ENCODE measurements around the gene VWA5B1. TPM values are rescaled to one million over a fixed set of nuclear protein-coding genes. Genes with fewer than 3 reads are reported as not detected.

VWA5B1 gene
- polyA plus RNA-seq, 3 donors from 2014 or later = not detected

GRCh38 chr1:20365421-20366055 lies 74.9 kb downstream of the VWA5B1 start:
- Mint-ChIP-seq H3K36me3 (peaks cover 0 to 5% (median 0%) of the 10 kb centered on the region in 3 donors), H3K9me3 (peaks cover 0 to 2% (median 0%) of the 10 kb centered on the region in 6 donors), H3K4me3 (no peak overlapping the region), H3K27me3 (ENCODE audit: low read depth in 3 of 3) (peaks cover 13 to 17% (median 14%) of the 10 kb centered on the region in 3 donors), H3K4me1 (no peaks in the 10 kb centered on the region), H3K27ac (no peak overlapping the region)
- no peak for DNase-seq

GRCh38 chr1:20366056-20366462 lies 75.4 kb downstream of the VWA5B1 start:
- Mint-ChIP-seq H3K4me3 (no peak overlapping the region), H3K4me1 (no peaks in the 10 kb centered on the region), H3K36me3 (peaks cover 0 to 5% (median 0%) of the 10 kb centered on the region in 3 donors), H3K27me3 (ENCODE audit: low read depth in 3 of 3) (peaks cover 13 to 17% (median 14%) of the 10 kb centered on the region in 3 donors), H3K9me3 (peaks cover 0 to 2% (median 0%) of the 10 kb centered on the region in 6 donors), H3K27ac (no peak overlapping the region)
- no peak for DNase-seq

- no peak overlapping the region for H3K4me3 Mint-ChIP-seq
- H3K36me3 Mint-ChIP-seq = peaks cover 0 to 5% (median 0%) of the 10 kb centered on the region in 3 donors
- no peaks in the 10 kb centered on the region for H3K4me1 Mint-ChIP-seq
- H3K9me3 Mint-ChIP-seq = peaks cover 0 to 2% (median 0%) of the 10 kb centered on the region in 6 donors
- no peak overlapping the region for H3K27ac Mint-ChIP-seq
- H3K27me3 Mint-ChIP-seq (ENCODE audit: low read depth in 3 of 3) = peaks cover 13 to 17% (median 14%) of the 10 kb centered on the region in 3 donors
- DNase-seq = no peak
Measured at GRCh38 chr1:20366463-20367115, 75.9 kb downstream of the VWA5B1 start.

- Mint-ChIP-seq H3K27ac (no peak overlapping the region), H3K4me1 (no peaks in the 10 kb centered on the region), H3K4me3 (peak overlapping the region in 1 of 5 donors; percentile 47), H3K36me3 (peaks cover 0 to 5% (median 0%) of the 10 kb centered on the region in 3 donors), H3K27me3 (ENCODE audit: low read depth in 3 of 3) (peaks cover 12 to 17% (median 14%) of the 10 kb centered on the region in 3 donors), H3K9me3 (peaks cover 0 to 2% (median 0%) of the 10 kb centered on the region in 6 donors)
- no peak for DNase-seq
Measured at GRCh38 chr1:20367116-20367585, 76.5 kb downstream of the VWA5B1 start.

- peaks cover 0 to 5% (median 0%) of the 10 kb centered on the region in 3 donors for H3K36me3 Mint-ChIP-seq
Measured at GRCh38 chr1:20367626-20368025, 77.0 kb downstream of the VWA5B1 start.

GRCh38 chr1:20368866-20369470 lies 78.3 kb downstream of the VWA5B1 start:
- H3K4me3 Mint-ChIP-seq = no peak overlapping the region
- H3K4me1 Mint-ChIP-seq = no peaks in the 10 kb centered on the region
- H3K27ac Mint-ChIP-seq = no peak overlapping the region
- H3K36me3 Mint-ChIP-seq = peaks cover 0 to 5% (median 0%) of the 10 kb centered on the region in 3 donors
- no peaks in the 10 kb centered on the region for H3K9me3 Mint-ChIP-seq
- DNase-seq = no peak
- H3K27me3 Mint-ChIP-seq (ENCODE audit: low read depth in 3 of 3) = peaks cover 14 to 18% (median 15%) of the 10 kb centered on the region in 3 donors

More at GRCh38 chr1:20367626-20368025, 77.0 kb downstream of the VWA5B1 start:
- peaks cover 0 to 2% (median 0%) of the 10 kb centered on the region in 6 donors for H3K9me3 Mint-ChIP-seq
- no peak for DNase-seq
- no peak overlapping the region for H3K27ac Mint-ChIP-seq
- H3K4me3 Mint-ChIP-seq = no peak overlapping the region
- no peaks in the 10 kb centered on the region for H3K4me1 Mint-ChIP-seq
- H3K27me3 Mint-ChIP-seq (ENCODE audit: low read depth in 3 of 3) = peaks cover 11 to 15% (median 14%) of the 10 kb centered on the region in 3 donors

- no peaks in the 10 kb centered on the region for H3K9me3 Mint-ChIP-seq
- DNase-seq = no peak
- no peak overlapping the region for H3K27ac Mint-ChIP-seq
- H3K27me3 Mint-ChIP-seq (ENCODE audit: low read depth in 3 of 3) = peaks cover 9 to 15% (median 14%) of the 10 kb centered on the region in 3 donors
- no peaks in the 10 kb centered on the region for H3K4me1 Mint-ChIP-seq
- H3K4me3 Mint-ChIP-seq = no peak overlapping the region
- H3K36me3 Mint-ChIP-seq = peaks cover 0 to 5% (median 0%) of the 10 kb centered on the region in 3 donors
Measured at GRCh38 chr1:20370698-20371097, 80.0 kb downstream of the VWA5B1 start.

- Mint-ChIP-seq H3K9me3 (no peaks in the 10 kb centered on the region), H3K36me3 (peaks cover 0 to 5% (median 0%) of the 10 kb centered on the region in 3 donors), H3K4me1 (no peaks in the 10 kb centered on the region), H3K4me3 (no peak overlapping the region), H3K27me3 (ENCODE audit: low read depth in 3 of 3) (peaks cover 9 to 15% (median 14%) of the 10 kb centered on the region in 3 donors), H3K27ac (no peak overlapping the region)
- no peak for DNase-seq
Measured at GRCh38 chr1:20371411-20371810, 80.7 kb downstream of the VWA5B1 start.

GRCh38 chr1:20371883-20372282 lies 81.2 kb downstream of the VWA5B1 start:
- H3K4me3 Mint-ChIP-seq = no peak overlapping the region
- H3K9me3 Mint-ChIP-seq = no peaks in the 10 kb centered on the region
- peaks cover 9 to 15% (median 14%) of the 10 kb centered on the region in 3 donors for H3K27me3 Mint-ChIP-seq (ENCODE audit: low read depth in 3 of 3)
- peaks cover 0 to 5% (median 0%) of the 10 kb centered on the region in 3 donors for H3K36me3 Mint-ChIP-seq
- H3K4me1 Mint-ChIP-seq = no peaks in the 10 kb centered on the region
- no peak overlapping the region for H3K27ac Mint-ChIP-seq
- no peak for DNase-seq

- no peak overlapping the region for H3K4me3 Mint-ChIP-seq
- peaks cover 5 to 14% (median 12%) of the 10 kb centered on the region in 3 donors for H3K27me3 Mint-ChIP-seq (ENCODE audit: low read depth in 3 of 3)
- no peak overlapping the region for H3K27ac Mint-ChIP-seq
- peaks cover 0 to 5% (median 0%) of the 10 kb centered on the region in 3 donors for H3K36me3 Mint-ChIP-seq
- no peaks in the 10 kb centered on the region for H3K9me3 Mint-ChIP-seq
- no peak for DNase-seq
- no peaks in the 10 kb centered on the region for H3K4me1 Mint-ChIP-seq
Measured at GRCh38 chr1:20372676-20373075, 82.0 kb downstream of the VWA5B1 start.

- Mint-ChIP-seq H3K36me3 (peaks cover 0 to 4% (median 0%) of the 10 kb centered on the region in 3 donors), H3K27me3 (ENCODE audit: low read depth in 3 of 3) (peaks cover 2 to 12% (median 11%) of the 10 kb centered on the region in 3 donors), H3K4me1 (no peaks in the 10 kb centered on the region), H3K4me3 (no peak overlapping the region), H3K9me3 (no peaks in the 10 kb centered on the region), H3K27ac (no peak overlapping the region)
- DNase-seq = no peak
Measured at GRCh38 chr1:20373286-20373685, 82.6 kb downstream of the VWA5B1 start.

- no peak overlapping the region for H3K27ac Mint-ChIP-seq
- peaks cover 0 to 7% (median 6%) of the 10 kb centered on the region in 3 donors for H3K27me3 Mint-ChIP-seq (ENCODE audit: low read depth in 3 of 3)
Measured at GRCh38 chr1:20373764-20374163, 83.1 kb downstream of the VWA5B1 start.

GRCh38 chr1:20375563-20375962 lies 84.9 kb downstream of the VWA5B1 start:
- Mint-ChIP-seq H3K27me3 (ENCODE audit: low read depth in 3 of 3) (peaks cover 0 to 7% (median 6%) of the 10 kb centered on the region in 3 donors), H3K27ac (no peak overlapping the region), H3K9me3 (no peaks in the 10 kb centered on the region), H3K4me3 (no peak overlapping the region), H3K36me3 (no peaks in the 10 kb centered on the region), H3K4me1 (no peaks in the 10 kb centered on the region)
- no peak for DNase-seq

More at GRCh38 chr1:20373764-20374163, 83.1 kb downstream of the VWA5B1 start:
- no peaks in the 10 kb centered on the region for H3K9me3 Mint-ChIP-seq
- H3K36me3 Mint-ChIP-seq = no peaks in the 10 kb centered on the region
- DNase-seq = no peak
- H3K4me3 Mint-ChIP-seq = no peak overlapping the region
- no peaks in the 10 kb centered on the region for H3K4me1 Mint-ChIP-seq

GRCh38 chr1:20376171-20376570 lies 85.5 kb downstream of the VWA5B1 start:
- no peak overlapping the region for H3K27ac Mint-ChIP-seq
- no peaks in the 10 kb centered on the region for H3K36me3 Mint-ChIP-seq
- H3K4me3 Mint-ChIP-seq = no peak overlapping the region
- peaks cover 0 to 7% (median 6%) of the 10 kb centered on the region in 3 donors for H3K27me3 Mint-ChIP-seq (ENCODE audit: low read depth in 3 of 3)
- H3K9me3 Mint-ChIP-seq = no peaks in the 10 kb centered on the region
- no peaks in the 10 kb centered on the region for H3K4me1 Mint-ChIP-seq
- no peak for DNase-seq
